ENCODE measurements around the gene NMRAL1. TPM values are rescaled to one million over a fixed set of nuclear protein-coding genes. Genes with fewer than 3 reads are reported as not detected.

The NMRAL1 gene
- total and polyA plus RNA-seq, 10 of the 15 experiments (the other 5 are each of a cell fraction or from before 2014, with no cell fraction given): 4.8 to 102 (median 62.5) TPM

DNA sequence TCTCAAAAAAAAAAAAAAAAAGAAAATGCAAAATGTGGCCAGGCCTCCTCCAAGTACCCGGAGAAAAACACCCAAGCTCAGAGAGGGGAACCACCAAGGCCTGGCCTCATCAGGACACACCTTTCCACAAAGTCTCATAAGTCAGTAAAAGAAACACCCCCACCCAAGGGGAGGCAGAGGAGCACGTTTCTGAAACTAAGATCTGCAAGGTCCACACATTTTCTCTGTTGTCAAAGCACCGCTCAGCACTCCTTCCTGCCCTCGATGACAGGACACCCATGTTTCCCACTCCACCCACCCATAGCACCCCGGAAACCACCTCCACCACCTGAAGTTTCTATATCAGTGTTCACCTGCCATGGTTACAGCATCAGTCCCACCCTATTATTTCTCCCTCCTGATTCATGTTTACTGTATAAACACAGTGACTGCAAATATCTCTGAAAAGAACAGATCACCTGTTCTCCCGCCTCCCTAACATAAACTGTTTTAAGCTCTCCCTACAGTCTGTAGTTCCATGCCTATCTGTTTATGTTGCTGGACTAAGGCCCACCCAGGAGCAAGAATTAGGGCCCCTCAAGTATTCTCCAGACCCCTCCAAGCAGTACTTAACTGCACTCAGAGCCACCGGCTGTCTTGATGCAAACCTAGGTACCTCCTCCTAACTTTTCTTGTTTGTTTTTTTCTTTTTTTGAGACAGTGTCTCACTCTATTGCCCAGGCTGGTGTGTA is 60.1 kb downstream of the NMRAL1 start (continued):
- TF ChIP-seq, protein P1, sequence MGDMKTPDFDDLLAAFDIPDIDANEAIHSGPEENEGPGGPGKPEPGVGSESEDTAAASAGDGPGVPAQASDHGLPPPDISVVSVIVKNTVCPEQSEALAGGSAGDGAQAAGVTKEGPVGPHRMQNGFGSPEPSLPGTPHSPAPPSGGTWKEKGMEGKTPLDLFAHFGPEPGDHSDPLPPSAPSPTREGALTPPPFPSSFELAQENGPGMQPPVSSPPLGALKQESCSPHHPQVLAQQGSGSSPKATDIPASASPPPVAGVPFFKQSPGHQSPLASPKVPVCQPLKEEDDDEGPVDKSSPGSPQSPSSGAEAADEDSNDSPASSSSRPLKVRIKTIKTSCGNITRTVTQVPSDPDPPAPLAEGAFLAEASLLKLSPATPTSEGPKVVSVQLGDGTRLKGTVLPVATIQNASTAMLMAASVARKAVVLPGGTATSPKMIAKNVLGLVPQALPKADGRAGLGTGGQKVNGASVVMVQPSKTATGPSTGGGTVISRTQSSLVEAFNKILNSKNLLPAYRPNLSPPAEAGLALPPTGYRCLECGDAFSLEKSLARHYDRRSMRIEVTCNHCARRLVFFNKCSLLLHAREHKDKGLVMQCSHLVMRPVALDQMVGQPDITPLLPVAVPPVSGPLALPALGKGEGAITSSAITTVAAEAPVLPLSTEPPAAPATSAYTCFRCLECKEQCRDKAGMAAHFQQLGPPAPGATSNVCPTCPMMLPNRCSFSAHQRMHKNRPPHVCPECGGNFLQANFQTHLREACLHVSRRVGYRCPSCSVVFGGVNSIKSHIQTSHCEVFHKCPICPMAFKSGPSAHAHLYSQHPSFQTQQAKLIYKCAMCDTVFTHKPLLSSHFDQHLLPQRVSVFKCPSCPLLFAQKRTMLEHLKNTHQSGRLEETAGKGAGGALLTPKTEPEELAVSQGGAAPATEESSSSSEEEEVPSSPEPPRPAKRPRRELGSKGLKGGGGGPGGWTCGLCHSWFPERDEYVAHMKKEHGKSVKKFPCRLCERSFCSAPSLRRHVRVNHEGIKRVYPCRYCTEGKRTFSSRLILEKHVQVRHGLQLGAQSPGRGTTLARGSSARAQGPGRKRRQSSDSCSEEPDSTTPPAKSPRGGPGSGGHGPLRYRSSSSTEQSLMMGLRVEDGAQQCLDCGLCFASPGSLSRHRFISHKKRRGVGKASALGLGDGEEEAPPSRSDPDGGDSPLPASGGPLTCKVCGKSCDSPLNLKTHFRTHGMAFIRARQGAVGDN (IDR thresholded peaks at IDR 0.05): 0 out of 2 replicates have a peak, but pooled peaks have one; percentile 50
- peak in 1 of 2 experiments; percentile 96; a peak in 2 of 3 replicates for TF ChIP-seq EGR1 (IDR thresholded peaks at IDR 0.05; ENCODE audit: borderline replicate concordance in 1 of 2, low read depth in 2 of 2, low read length in 2 of 2)
- TF ChIP-seq NRF1 (conservative IDR thresholded peaks at IDR 0.05; ENCODE audit: low read depth, low read length): no peak
- no peak for TF ChIP-seq CBX5 (IDR thresholded peaks at IDR 0.05; ENCODE audit: low read depth)
- no peak for TF ChIP-seq NFYB (IDR thresholded peaks at IDR 0.05; ENCODE audit: insufficient read depth, low read depth, low read length)
- no peak for TF ChIP-seq RAD51 (IDR thresholded peaks at IDR 0.05)
- TF ChIP-seq, protein P2, sequence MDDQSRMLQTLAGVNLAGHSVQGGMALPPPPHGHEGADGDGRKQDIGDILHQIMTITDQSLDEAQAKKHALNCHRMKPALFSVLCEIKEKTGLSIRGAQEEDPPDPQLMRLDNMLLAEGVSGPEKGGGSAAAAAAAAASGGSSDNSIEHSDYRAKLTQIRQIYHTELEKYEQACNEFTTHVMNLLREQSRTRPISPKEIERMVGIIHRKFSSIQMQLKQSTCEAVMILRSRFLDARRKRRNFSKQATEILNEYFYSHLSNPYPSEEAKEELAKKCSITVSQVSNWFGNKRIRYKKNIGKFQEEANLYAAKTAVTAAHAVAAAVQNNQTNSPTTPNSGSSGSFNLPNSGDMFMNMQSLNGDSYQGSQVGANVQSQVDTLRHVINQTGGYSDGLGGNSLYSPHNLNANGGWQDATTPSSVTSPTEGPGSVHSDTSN (IDR thresholded peaks at IDR 0.05; ENCODE audit: insufficient replicate concordance, low read depth, low read length): no peak
- peak; percentile 46; the same call in 1 of the 2 replicates for TF ChIP-seq BMI1 (IDR thresholded peaks at IDR 0.05; ENCODE audit: borderline replicate concordance)
- peak; percentile 53 to 83 for TF ChIP-seq EP300 (IDR thresholded peaks at IDR 0.05; ENCODE audit: borderline replicate concordance in 1 of 2, control insufficient read depth in 1 of 2, low read depth in 2 of 2, low read length in 2 of 2)
- TF ChIP-seq PAX5 (IDR thresholded peaks at IDR 0.05; ENCODE audit: borderline replicate concordance, low read depth, low read length): 0 out of 2 replicates have a peak, but pooled peaks have one; percentile 71
- TF ChIP-seq ZZZ3 (IDR thresholded peaks at IDR 0.05; ENCODE audit: control insufficient read depth, insufficient read length, low read depth): no peak
- no peak for TF ChIP-seq SIX5 (IDR thresholded peaks at IDR 0.05; ENCODE audit: low read depth, low read length, severe bottlenecking)
- TF ChIP-seq SMAD1 (IDR thresholded peaks at IDR 0.05; ENCODE audit: low read depth, partially characterized antibody): peak; percentile 62
- no peak; the same call in 1 of the 2 replicates for TF ChIP-seq MEF2A (IDR thresholded peaks at IDR 0.05; ENCODE audit: insufficient read depth, low read depth, low read length)
- TF ChIP-seq SPI1 (IDR thresholded peaks at IDR 0.05; ENCODE audit: borderline replicate concordance, insufficient read depth, low read depth, low read length): no peak
- peak; percentile 81 for TF ChIP-seq IRF4 (IDR thresholded peaks at IDR 0.05; ENCODE audit: low read depth, low read length)
- no peak for TF ChIP-seq TARDBP (IDR thresholded peaks at IDR 0.05; ENCODE audit: borderline replicate concordance)
- peak; percentile 36; the same call in 1 of the 2 replicates for TF ChIP-seq BCL11A (IDR thresholded peaks at IDR 0.05; ENCODE audit: low read depth, low read length)
- TF ChIP-seq SUZ12 (IDR thresholded peaks at IDR 0.05; ENCODE audit: unreplicated experiment): no peak
- no peak for TF ChIP-seq POLR2AphosphoS2 (IDR thresholded peaks at IDR 0.05; ENCODE audit: low read depth, low read length)
- TF ChIP-seq USF2 (IDR thresholded peaks at IDR 0.05; ENCODE audit: borderline replicate concordance, low read depth, low read length): no peak
- TF ChIP-seq SMC3 (IDR thresholded peaks at IDR 0.05; ENCODE audit: borderline replicate concordance, low read length): no peak
- TF ChIP-seq SRF (IDR thresholded peaks at IDR 0.05; ENCODE audit: low read depth in 2 of 2, low read length in 2 of 2): no peak
- 0 out of 2 replicates have a peak, but pooled peaks have one; percentile 53 for TF ChIP-seq CHD2 (IDR thresholded peaks at IDR 0.05; ENCODE audit: borderline replicate concordance, low read depth, low read length)

All from GM12878 (cell line).